ENCODE results near the gene MBNL2.

The MBNL2 gene

DNA sequence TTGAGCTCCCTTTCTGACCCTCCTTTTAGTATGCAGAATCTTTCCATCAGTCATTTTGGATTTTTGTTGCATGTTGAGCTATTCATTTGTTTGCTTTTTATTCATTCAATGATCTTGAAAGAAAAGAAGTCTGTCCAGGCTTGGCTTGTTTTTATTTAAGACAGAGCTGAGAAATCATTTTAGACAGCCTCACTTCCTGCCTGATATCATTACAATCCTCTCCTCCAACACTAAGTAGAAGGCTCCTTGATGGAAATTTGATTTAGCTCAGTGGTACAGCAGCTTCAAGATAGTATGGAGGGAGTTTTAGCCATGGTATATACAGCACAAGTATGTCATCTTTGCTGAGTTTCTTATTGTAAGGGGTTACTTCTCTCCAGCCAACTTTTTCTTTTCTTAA lies 28.4 kb downstream of the MBNL2 start:
- no peak for DNase-seq (ENCODE audit: low read depth in 1 of 2, low spot score in 1 of 2)

- no peak for DNase-seq (ENCODE audit: low read depth in 1 of 2, low spot score in 1 of 2)
Measured at GRCh38 chr13:97252735-97253134, 30.6 kb downstream of the MBNL2 start.

DNA sequence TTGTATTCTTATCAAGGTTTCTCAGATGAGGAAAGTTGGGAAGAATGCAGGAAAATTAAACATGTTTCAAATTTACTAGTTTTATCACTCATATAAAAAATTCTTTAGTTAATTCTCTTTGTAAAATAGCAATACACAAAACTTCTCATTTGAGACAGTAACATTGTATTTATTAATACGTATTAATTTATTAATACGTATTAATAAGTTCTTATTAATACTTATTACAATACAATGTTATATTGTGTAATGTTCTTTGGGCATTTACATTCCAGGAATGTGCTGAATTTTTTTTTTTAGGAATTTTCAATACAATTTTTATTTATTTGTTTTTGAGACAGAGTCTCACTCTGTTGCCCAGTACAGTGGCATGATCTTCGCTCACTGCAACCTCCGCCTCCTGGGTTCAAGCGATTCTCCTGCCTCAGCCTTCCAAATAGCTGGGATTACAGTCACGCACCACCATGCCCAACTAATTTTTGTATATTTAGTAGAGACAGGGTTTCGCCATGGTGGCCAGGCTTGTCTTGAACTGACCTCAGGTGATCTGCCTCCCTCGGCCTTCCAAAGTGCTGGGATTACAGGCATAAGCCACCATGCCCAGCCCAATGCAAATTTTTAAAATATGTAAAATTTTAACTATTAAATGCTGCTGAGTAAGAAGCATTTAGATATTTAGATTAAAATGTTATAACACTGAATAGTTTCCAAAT lies 31.6 kb downstream of the MBNL2 start:
- DNase-seq (ENCODE audit: low read depth in 1 of 2, low spot score in 1 of 2), result no peak

DNA sequence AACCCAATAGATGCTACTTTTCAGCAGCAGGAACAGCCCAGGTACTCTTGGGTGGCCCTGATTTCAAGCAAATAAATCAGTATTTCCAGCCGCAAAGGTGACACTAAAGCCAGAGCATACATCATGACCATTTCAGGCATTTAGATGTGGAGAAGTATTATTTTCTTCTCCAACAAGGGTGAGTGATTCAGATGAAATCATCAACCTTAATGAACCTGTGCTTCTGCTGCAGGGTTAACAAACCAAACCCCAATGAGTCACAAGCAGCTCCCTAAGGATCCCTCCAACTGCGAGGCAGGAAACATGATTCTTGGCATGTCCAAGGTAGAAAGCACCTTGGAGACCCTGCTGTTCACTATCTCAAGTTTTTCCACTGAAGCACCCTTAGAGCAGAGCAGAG lies 32.7 kb downstream of the MBNL2 start:
- no peak for DNase-seq (ENCODE audit: low read depth in 1 of 2, low spot score in 1 of 2)

GRCh38 chr13:97255515-97256021 lies 33.4 kb downstream of the MBNL2 start:
- DNase-seq (ENCODE audit: low read depth in 1 of 2, low spot score in 1 of 2), result no peak

DNA sequence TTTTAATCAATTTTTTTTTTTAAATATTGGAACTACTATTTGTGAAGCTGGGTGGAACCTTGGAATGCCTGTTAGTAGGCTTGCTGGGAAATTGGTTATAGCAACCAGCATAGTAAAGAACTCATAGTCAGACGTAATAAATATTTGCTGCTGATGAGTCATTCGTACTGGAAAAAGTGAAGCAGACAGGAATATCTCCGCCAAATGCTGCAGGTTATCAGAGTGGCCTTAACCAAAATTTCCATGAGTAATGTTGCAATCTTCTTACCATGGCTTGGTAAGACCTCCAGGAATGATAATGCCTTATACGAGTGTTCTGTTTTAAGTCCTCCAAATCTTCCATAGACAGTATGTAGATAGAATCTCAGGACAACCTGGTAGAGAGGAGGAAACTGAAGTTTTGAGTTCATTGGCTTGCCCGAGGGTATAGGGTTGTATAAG lies 34.2 kb downstream of the MBNL2 start:
- DNase-seq (ENCODE audit: low read depth in 1 of 2, low spot score in 1 of 2), result no peak

- DNase-seq (ENCODE audit: low read depth in 1 of 2, low spot score in 1 of 2), result no peak
Measured at GRCh38 chr13:97257228-97257755, 35.2 kb downstream of the MBNL2 start.

DNA sequence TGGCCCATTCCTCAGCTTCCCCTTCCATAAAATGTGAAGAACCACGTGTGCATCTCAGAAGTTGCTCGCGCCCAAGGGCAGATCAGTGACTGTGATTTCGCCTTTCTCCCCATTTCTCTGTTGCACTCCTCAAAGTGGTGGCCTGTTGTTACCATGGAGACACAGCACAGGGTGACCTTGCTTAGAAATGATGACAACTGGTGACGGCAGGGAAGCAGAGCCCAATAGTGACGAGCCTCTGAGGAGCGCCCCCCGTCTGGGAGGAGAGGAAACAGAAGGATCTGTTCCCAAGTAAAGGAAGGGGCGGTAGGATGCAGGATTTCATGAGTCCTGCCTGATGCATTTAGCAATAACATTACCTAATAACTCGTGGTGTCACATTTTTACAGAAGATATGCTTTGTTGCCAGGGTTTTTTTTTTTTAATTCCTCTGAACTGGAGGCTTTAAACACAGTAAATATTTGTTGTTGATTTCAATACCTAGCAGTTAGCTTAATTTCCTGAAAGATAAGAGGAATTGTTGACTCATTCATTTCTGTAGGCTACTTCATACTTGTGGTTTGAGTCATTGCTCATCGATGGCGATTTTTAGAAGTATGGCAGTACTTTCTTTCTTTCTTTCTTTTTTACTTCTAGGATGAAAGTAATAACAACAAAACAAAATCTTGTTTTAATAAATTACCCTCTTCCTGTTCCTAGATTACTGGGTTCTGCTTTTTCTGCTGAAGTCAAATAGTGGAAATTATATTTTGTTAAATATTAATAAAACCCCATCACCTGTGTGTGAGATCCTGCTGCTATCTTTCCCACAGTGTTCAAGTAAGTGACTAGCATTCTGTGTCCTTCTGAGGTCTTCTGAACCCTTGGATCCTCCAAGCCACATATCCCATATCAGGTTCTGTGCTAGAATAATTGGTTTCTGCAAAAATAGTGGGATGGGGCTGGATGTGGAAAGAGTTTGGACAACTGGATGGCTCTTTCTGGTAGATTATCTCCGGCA lies 36.0 kb downstream of the MBNL2 start:
- DNase-seq (ENCODE audit: low read depth in 1 of 2, low spot score in 1 of 2), result no peak

DNA sequence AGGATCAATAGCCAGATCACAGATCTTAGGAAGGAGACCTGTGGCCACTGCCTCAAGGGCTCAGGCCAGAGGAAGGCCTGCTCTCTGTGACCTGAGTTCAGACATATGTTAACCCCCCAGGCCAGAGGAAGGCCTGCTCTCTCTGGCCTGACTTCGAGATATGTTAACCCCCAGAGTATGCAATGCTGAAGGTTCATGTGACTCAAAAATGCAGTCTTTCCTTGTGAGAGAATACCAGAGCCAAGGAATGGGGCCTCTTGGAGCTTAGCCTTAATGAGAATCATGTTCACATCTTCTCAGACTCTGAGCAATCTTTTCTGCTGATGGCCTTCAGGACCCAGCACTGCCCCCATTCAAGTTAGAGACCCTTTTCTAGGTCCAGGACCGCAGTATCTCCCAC lies 36.7 kb downstream of the MBNL2 start:
- DNase-seq (ENCODE audit: low read depth in 1 of 2, low spot score in 1 of 2), result no peak

DNA sequence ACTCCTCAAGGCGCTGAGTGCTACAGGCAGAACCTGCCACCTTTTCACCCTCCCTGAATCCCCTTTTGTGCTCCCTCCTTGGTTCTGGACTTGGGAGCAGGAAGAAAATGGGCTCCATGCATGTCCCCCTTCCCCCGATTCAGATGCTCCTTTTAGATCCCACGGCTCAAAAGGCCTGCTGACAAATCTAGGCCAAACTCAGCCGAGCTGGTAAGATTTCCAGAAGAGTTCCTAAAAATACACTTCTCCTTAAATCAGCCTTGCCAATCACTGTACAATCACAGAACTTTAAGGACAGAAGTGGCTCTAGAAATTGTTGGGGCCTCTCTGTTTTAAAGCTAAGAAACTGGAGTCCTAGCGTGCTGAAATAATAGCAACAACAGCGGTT lies 37.3 kb downstream of the MBNL2 start:
- DNase-seq (ENCODE audit: low read depth in 1 of 2, low spot score in 1 of 2), result no peak

DNA sequence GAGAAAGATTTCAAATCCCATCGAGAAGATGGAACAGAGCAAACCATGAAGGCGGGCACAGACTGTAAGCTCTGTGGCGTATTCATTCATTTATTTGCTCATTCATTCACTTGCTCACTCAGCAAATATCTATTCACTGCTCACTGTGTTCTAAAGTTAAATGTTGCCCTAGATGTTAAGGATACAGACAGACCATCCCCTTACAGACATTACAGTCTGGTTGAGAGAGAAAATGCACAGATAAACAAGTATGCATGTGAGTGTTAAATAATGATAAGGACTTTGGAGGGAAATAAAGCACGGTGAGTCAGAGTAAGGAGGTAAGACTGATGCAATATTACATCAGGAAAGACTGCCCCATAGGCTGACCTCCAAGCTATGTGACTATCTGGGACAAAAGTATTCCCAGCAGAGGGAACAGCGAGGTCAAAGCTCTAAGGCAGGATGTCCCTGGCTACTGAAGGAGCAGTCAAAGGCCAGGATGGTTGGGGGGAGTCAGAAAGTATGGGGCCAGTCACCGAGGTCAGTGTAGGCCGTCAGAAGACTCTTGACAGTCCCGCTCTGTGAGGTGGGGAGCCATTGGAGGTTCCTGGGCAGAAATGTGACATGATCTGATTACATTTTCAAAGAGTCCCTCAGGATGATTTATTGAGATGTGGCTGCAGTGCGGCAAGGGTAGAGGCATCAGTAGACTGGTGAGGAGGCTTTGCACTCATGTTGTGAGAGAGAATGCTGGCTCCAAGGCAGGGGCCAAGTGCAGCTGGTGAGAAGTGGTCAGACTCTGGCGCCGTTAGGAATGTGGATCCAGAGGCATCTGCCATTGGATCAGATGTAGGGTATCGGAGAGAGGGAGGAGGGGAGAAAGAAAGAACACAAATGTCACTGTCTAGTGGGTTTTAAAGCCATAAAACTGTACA lies 37.9 kb downstream of the MBNL2 start:
- DNase-seq (ENCODE audit: low read depth in 1 of 2, low spot score in 1 of 2), result no peak

- no peak for DNase-seq (ENCODE audit: low read depth in 1 of 2, low spot score in 1 of 2)
Measured at GRCh38 chr13:97261254-97262005, 39.3 kb downstream of the MBNL2 start.

GRCh38 chr13:97262058-97262457 lies 39.9 kb downstream of the MBNL2 start:
- DNase-seq (ENCODE audit: low read depth in 1 of 2, low spot score in 1 of 2), result no peak

GRCh38 chr13:97263160-97263559 lies 41.0 kb downstream of the MBNL2 start:
- no peak for DNase-seq (ENCODE audit: low read depth in 1 of 2, low spot score in 1 of 2)

GRCh38 chr13:97264663-97265062 lies 42.5 kb downstream of the MBNL2 start:
- DNase-seq (ENCODE audit: low read depth in 1 of 2, low spot score in 1 of 2), result no peak

DNA sequence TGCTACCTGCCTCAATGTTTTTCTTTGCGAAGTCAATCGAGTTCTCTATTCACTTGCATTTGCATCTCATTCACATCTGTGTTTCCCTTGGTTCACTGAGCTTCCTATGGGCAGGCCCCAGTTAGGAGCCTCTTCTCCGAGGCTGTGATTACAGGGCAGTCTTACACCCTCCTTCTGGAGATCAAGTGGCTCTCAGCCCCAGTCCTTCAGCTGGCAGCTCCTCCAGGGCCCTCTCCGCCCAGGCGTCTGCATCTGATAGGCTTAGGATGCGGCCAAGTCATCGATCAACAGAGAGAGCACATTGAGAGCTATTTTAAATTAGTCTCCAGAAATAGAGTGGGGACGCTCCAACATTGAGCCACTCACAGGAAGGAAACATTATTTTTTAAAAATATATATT lies 44.2 kb downstream of the MBNL2 start:
- no peak for DNase-seq (ENCODE audit: low read depth in 1 of 2, low spot score in 1 of 2)

GRCh38 chr13:97266772-97267417 lies 44.8 kb downstream of the MBNL2 start:
- no peak for DNase-seq (ENCODE audit: low read depth in 1 of 2, low spot score in 1 of 2)

GRCh38 chr13:97267418-97268059 lies 45.4 kb downstream of the MBNL2 start:
- DNase-seq (ENCODE audit: low read depth in 1 of 2, low spot score in 1 of 2), result no peak

- DNase-seq (ENCODE audit: low read depth in 1 of 2, low spot score in 1 of 2), result no peak
Measured at GRCh38 chr13:97268772-97269171, 46.6 kb downstream of the MBNL2 start.

All from stimulated activated CD4-positive, alpha-beta T cell treated with anti-CD3 and anti-CD28 coated beads, Interleukin-15, amount 100 ng/mL, for 1 hour (primary cell).